Smooth muscle cell (in vitro differentiated cells): ENCODE data around the gene IQSEC3. TPM values are rescaled to one million over a fixed set of nuclear protein-coding genes. Genes with fewer than 3 reads are reported as not detected.

ENCODE experiments used
- DNase-seq: peaks from one replicate; lab custom pipeline; 2025; ENCODE audit not compliant: unreplicated experiment; lab: John Stamatoyannopoulos, UW
- H2AFZ ChIP-seq: fragments of 200-600 bp; sonication (generic); 2 replicates; pipeline ENCODE4 v1.6.0; 2016; ENCODE audit warnings: antibody characterized with exemption, low read depth, mild to moderate bottlenecking
- H3F3A ChIP-seq: fragments of 200-600 bp; sonication (generic); 2 replicates; pipeline ENCODE4 v1.6.0; 2017; ENCODE audit warnings: antibody characterized with exemption, low read depth
- H3K27ac ChIP-seq: fragments of 200-600 bp; sonication (generic); 2 replicates; pipeline ENCODE4 v1.5.1; 2016; ENCODE audit warnings: low read depth, mild to moderate bottlenecking
- H3K27me3 ChIP-seq: fragments of 200-600 bp; sonication (generic); 2 replicates; pipeline ENCODE4 v1.6.1; 2016; ENCODE audit warnings: low read depth, mild to moderate bottlenecking
- H3K36me3 ChIP-seq: fragments of 200-600 bp; sonication (generic); 2 replicates; pipeline ENCODE4 v1.5.1; 2016; ENCODE audit warnings: low read depth
- H3K4me1 ChIP-seq: fragments of 200-600 bp; sonication (generic); 2 replicates; pipeline ENCODE4 v1.5.1; 2016; ENCODE audit warnings: low read depth
- H3K4me2 ChIP-seq: fragments of 200-600 bp; sonication (generic); 2 replicates; pipeline ENCODE4 v1.6.0; 2016; ENCODE audit warnings: mild to moderate bottlenecking
- H3K4me3 ChIP-seq: fragments of 200-600 bp; sonication (generic); 2 replicates; pipeline ENCODE4 v1.5.1; 2016; ENCODE audit warnings: mild to moderate bottlenecking
- H3K79me2 ChIP-seq: fragments of 200-600 bp; sonication (generic); 2 replicates; pipeline ENCODE4 v1.6.0; 2016; ENCODE audit warnings: low read depth, mild to moderate bottlenecking
- H3K9ac ChIP-seq: fragments of 200-600 bp; sonication (generic); 2 replicates; pipeline ENCODE4 v1.6.0; 2016; ENCODE audit warnings: low read depth
- H3K9me3 ChIP-seq: fragments of 200-600 bp; sonication (generic); replicated peaks from 2 replicates; pipeline ENCODE4 v1.5.1; 2016; ENCODE audit warnings: low read depth
- H4K20me1 ChIP-seq: fragments of 200-600 bp; sonication (generic); 2 replicates; pipeline ENCODE4 v1.6.0; 2016; ENCODE audit warnings: low read depth
- WGBS: methylation state at CpG from one replicate; pipeline ENCODE4 v1.1.7; 2016; ENCODE audit warnings: low lambda C conversion rate; 5-methylcytosine and 5-hydroxymethylcytosine counted together
- polyA plus RNA-seq: library from polyadenylated mRNA; unstranded; fragments of >200 nt; fragmentation: Nextera tagmentation; extraction: Ambion mirVana; gene quantifications from 2 replicates; pipeline ENCODE4 v1.2.1, GENCODE V29; 2016
- total RNA-seq: library from RNA; depleted of rRNA; stranded (reverse); fragments of >200 nt; gene quantifications from 2 replicates; pipeline ENCODE4 v1.2.3, GENCODE V29; 2014
- TF ChIP-seq, protein P1 (sequence below): fragments of 200-600 bp; sonication (generic); IDR thresholded peaks from 2 replicates; pipeline ENCODE4 v1.5.1; 2017; ENCODE audit warnings: borderline replicate concordance, mild to moderate bottlenecking, antibody characterized with exemption; ENCODE audit not compliant: insufficient read depth, poor library complexity, severe bottlenecking

IQSEC3 gene
- total and polyA plus RNA-seq, 2 experiments from 2014 or later = 0.72 to 2.4 TPM

DNA sequence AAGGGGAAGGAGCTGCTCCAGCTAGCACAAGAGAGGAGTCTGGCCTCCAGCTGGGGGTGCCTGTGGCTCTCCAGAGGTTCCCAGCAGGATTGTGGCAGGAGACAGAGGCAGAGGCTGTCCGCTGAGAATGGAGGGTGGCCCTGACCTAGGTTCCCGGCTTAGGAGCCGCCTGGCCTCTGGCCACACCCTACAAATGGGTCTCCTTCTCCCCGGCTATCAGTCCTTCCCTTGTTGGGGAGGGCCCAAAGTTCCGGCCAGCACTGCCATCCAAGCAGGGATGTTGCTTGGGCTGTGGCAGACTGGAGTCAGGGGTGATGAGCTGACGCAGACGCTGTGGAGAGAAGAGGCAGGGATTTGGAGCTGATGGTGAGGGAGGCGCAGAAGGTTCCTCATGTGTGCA is 124.3 kb downstream of the IQSEC3 start:
- Histone ChIP-seq H3K27me3 (peaks cover 4% of the 10 kb centered on the region), H3K4me2 (no peak overlapping the region), H3F3A (no peaks in the 10 kb centered on the region), H2AFZ (no peak overlapping the region), H4K20me1 (no peaks in the 10 kb centered on the region), H3K9me3 (no peaks in the 10 kb centered on the region), H3K79me2 (no peaks in the 10 kb centered on the region), H3K9ac (no peak overlapping the region), H3K4me3 (no peak overlapping the region), H3K4me1 (peaks cover 2% of the 10 kb centered on the region), H3K27ac (no peak overlapping the region), H3K36me3 (no peaks in the 10 kb centered on the region)
- DNase-seq = no peak
- WGBS = 95% methylated on average over 8 of the region's 8 CpGs
- TF ChIP-seq, protein P1, sequence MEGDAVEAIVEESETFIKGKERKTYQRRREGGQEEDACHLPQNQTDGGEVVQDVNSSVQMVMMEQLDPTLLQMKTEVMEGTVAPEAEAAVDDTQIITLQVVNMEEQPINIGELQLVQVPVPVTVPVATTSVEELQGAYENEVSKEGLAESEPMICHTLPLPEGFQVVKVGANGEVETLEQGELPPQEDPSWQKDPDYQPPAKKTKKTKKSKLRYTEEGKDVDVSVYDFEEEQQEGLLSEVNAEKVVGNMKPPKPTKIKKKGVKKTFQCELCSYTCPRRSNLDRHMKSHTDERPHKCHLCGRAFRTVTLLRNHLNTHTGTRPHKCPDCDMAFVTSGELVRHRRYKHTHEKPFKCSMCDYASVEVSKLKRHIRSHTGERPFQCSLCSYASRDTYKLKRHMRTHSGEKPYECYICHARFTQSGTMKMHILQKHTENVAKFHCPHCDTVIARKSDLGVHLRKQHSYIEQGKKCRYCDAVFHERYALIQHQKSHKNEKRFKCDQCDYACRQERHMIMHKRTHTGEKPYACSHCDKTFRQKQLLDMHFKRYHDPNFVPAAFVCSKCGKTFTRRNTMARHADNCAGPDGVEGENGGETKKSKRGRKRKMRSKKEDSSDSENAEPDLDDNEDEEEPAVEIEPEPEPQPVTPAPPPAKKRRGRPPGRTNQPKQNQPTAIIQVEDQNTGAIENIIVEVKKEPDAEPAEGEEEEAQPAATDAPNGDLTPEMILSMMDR = no peak

- TF ChIP-seq, protein P1 = no peak
- Histone ChIP-seq H3K27me3 (peaks cover 4% of the 10 kb centered on the region), H3K79me2 (no peaks in the 10 kb centered on the region), H4K20me1 (no peaks in the 10 kb centered on the region), H3K27ac (no peak overlapping the region), H3K9me3 (no peaks in the 10 kb centered on the region), H3K9ac (no peak overlapping the region), H3K4me1 (peaks cover 2% of the 10 kb centered on the region), H3F3A (no peaks in the 10 kb centered on the region), H3K4me2 (no peak overlapping the region), H2AFZ (no peak overlapping the region), H3K36me3 (no peaks in the 10 kb centered on the region), H3K4me3 (no peak overlapping the region)
- WGBS = 89% methylated on average over 3 of the region's 3 CpGs
- DNase-seq = no peak
Measured at GRCh38 chr12:191541-191940, 125.0 kb downstream of the IQSEC3 start.

- Histone ChIP-seq H3K9ac (no peak overlapping the region), H3K4me1 (peaks cover 2% of the 10 kb centered on the region), H4K20me1 (no peaks in the 10 kb centered on the region), H3K27ac (no peak overlapping the region), H3K9me3 (no peaks in the 10 kb centered on the region), H3K79me2 (no peaks in the 10 kb centered on the region), H3F3A (no peaks in the 10 kb centered on the region), H3K27me3 (peaks cover 4% of the 10 kb centered on the region), H3K4me3 (no peak overlapping the region), H3K36me3 (no peaks in the 10 kb centered on the region), H3K4me2 (no peak overlapping the region), H2AFZ (no peak overlapping the region)
- WGBS = 80% methylated on average over 10 of the region's 10 CpGs
- DNase-seq = no peak
- TF ChIP-seq, protein P1 = no peak
Measured at GRCh38 chr12:193261-193660, 126.7 kb downstream of the IQSEC3 start.

DNA sequence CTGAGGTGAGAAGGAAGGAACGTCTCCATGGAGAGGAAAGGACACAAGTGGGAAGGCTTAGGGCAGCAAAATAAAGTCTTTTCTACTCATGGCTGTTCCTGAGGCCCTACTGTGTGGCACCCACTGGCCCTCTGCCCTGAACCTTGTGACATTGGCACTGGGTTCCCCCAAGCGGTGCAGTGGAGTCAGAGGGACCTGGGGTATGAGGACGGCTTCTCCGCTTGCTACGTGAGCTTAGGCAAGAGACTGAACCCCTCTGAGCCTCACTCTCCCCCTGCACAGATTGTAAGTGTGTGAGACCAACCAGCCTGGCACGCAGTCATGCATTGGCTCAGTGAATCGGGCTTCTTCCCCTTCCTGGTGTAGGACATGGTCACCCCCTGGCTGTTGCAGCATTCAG is 127.7 kb downstream of the IQSEC3 start:
- no peak overlapping the region for H3K9ac ChIP-seq
- no peak overlapping the region for H3K27ac ChIP-seq
- H3K4me1 ChIP-seq = no peaks in the 10 kb centered on the region
- no peak overlapping the region for H2AFZ ChIP-seq
- WGBS = 90% methylated on average over 7 of the region's 7 CpGs
- no peaks in the 10 kb centered on the region for H3K9me3 ChIP-seq
- peaks cover 4% of the 10 kb centered on the region for H3K27me3 ChIP-seq
- no peaks in the 10 kb centered on the region for H3K36me3 ChIP-seq
- TF ChIP-seq, protein P1 = no peak
- H4K20me1 ChIP-seq = no peaks in the 10 kb centered on the region
- H3K4me2 ChIP-seq = no peak overlapping the region
- no peaks in the 10 kb centered on the region for H3K79me2 ChIP-seq
- no peak overlapping the region for H3K4me3 ChIP-seq
- no peaks in the 10 kb centered on the region for H3F3A ChIP-seq
- DNase-seq = no peak
